Panc1 (cell line): Measurements from ENCODE around the gene DAB2. TPM values are rescaled to one million over a fixed set of nuclear protein-coding genes. Genes with fewer than 3 reads are reported as not detected.

Experiments used
- ATAC-seq: fragments of 200-7000 bp; cut with Tn5 transposase; 2 replicates; pipeline ENCODE4 v1.9.1; 2020; ENCODE audit warnings: mild to moderate bottlenecking, moderate library complexity
- BruUV-seq: library from RNA; stranded (reverse); fragments of 400-500 nt; replicated peaks from 2 replicates; lab custom pipeline; 2021; lab: Mats Ljungman, UMichigan
- CTCF ChIA-PET: fragments of 300-600 bp; sonication (Branson Sonifier 250); formaldehyde crosslinking; loops from one replicate; lab custom pipeline; 2022; ENCODE audit warnings: antibody characterized with exemption; lab: Charles Lee
- POLR2A ChIA-PET: fragments of 300-600 bp; sonication (Branson Sonifier 250); formaldehyde crosslinking; loops from one replicate; lab custom pipeline; 2022; ENCODE audit warnings: antibody characterized with exemption; lab: Charles Lee
- DNase-seq: peaks from one replicate; pipeline ENCODE4 v3.0.0-alpha.2; 2010; ENCODE audit warnings: low read depth, low spot score
- H3K27ac ChIP-seq: 2 replicates; pipeline ENCODE4 v1.5.1; 2011; ENCODE audit warnings: mild to moderate bottlenecking, low read length, inconsistent platforms
- H3K27me3 ChIP-seq: fragments of 200-500 bp; sonication (Bioruptor generic); 2 replicates; pipeline ENCODE4 v1.6.0; 2014; ENCODE audit warnings: low read length, inconsistent platforms; ENCODE audit not compliant: control insufficient read depth, insufficient read depth
- H3K36me3 ChIP-seq: fragments of 200-500 bp; sonication (Bioruptor generic); 2 replicates; pipeline ENCODE4 v1.5.1; 2014; ENCODE audit warnings: inconsistent platforms, mild to moderate bottlenecking, low read length, moderate library complexity; ENCODE audit not compliant: control insufficient read depth, insufficient read depth
- H3K4me1 ChIP-seq: 2 replicates; pipeline ENCODE4 v1.5.1; 2011; ENCODE audit warnings: inconsistent platforms, mild to moderate bottlenecking, low read length, moderate library complexity; ENCODE audit not compliant: control insufficient read depth, insufficient read depth
- H3K4me3 ChIP-seq, 2 experiments: 2 replicates each; pipeline ENCODE4 v1.5.1; 2011 to 2012; ENCODE audit warnings: low read depth in 2 of 2, low read length in 2 of 2, mild to moderate bottlenecking in 2 of 2, inconsistent platforms in 1 of 2, moderate library complexity in 1 of 2
- H3K9me3 ChIP-seq: fragments of 200-500 bp; sonication (Bioruptor generic); 2 replicates; pipeline ENCODE4 v1.5.1; 2014; ENCODE audit warnings: low read depth, mild to moderate bottlenecking, inconsistent platforms, low read length, moderate library complexity; ENCODE audit not compliant: control insufficient read depth, insufficient read depth
- CTCF ChIP-seq: fragments of 450-650 bp; IDR thresholded peaks from 2 replicates; pipeline ENCODE4 v1.5.1; 2017; ENCODE audit warnings: mild to moderate bottlenecking
- POLR2AphosphoS5 ChIP-seq: IDR thresholded peaks from 2 replicates; pipeline ENCODE4 v1.6.1; 2012; ENCODE audit warnings: mild to moderate bottlenecking, low read depth, low read length, moderate library complexity
- SIN3A ChIP-seq: IDR thresholded peaks from 2 replicates; pipeline ENCODE4 v1.6.1; 2012; ENCODE audit warnings: low read depth, mild to moderate bottlenecking, low read length, moderate library complexity, borderline replicate concordance; ENCODE audit not compliant: insufficient read depth
- TCF7L2 ChIP-seq: IDR thresholded peaks from 2 replicates; pipeline ENCODE4 v1.6.1; 2011; ENCODE audit warnings: mild to moderate bottlenecking, low read depth, low read length, inconsistent platforms
- in situ Hi-C: cut with HindIII; loops from 2 replicates; pipeline ENCODE4 v1.10.0; 2016; ENCODE audit warnings: low sequenced_read_pairs, low pct_unique_long_range_greater_than_20kb
- intact Hi-C: fragments of 100-400 bp; cut with micrococcal nuclease; formaldehyde crosslinking; loops from one replicate; pipeline ENCODE4 v1.10.0; 2022; ENCODE audit not compliant: unreplicated experiment
- total RNA-seq: library from RNA; stranded (reverse); gene quantifications from one replicate; pipeline ENCODE4 v1.2.1, GENCODE V29; 2021; ENCODE audit not compliant: unreplicated experiment
- TF ChIP-seq, protein P1 (sequence below), 2 experiments: IDR thresholded peaks; 2 replicates each; pipeline ENCODE4 v1.6.1; 2011 to 2012; ENCODE audit warnings: low read depth in 2 of 2, control low read depth in 1 of 2, low read length in 1 of 2, mild to moderate bottlenecking in 1 of 2, moderate library complexity in 1 of 2; ENCODE audit not compliant: insufficient read depth in 1 of 2

DAB2 gene
- total RNA-seq, 1 experiment from 2014 or later = 1.7 TPM

DNA sequence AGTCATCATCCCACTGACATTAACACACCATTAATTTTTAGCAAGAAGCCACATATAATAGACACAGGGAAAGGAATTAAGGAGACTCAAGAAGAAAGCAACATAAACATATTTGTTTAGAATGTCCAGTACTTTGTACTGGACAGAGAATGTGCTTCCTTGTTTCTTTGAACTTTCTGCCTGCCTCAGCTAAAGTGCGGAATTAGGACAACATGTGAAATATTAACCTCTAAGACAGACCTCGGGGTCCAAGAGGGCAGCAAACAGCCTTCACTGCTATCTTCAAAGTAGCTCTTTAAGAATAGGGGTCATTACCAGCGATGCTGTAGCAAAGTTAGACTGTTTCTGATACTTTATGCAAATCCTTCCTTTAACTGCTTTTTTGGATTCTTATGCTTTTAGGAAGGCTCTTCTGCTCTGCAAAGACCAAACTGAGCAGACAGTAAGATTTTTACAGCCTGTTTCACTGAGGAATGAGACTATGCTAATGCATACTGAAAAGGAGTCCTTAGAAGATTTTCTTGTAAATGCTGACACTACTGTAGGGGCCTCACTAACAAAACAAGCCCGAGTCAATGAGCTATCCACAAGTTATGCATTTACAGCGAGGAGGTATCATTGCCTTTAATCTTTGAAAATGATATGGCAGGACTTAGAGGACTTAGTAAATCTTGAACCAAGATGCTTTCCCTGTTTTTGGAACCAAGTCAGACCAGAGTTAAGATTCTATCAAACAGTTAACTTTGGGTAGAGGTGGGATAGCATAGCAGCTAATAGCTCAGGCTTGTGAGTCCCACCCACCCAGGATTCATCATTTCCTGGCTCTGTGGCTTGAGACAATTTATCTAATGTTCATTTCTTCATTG is 23.8 kb downstream of the DAB2 start:
- Histone ChIP-seq H3K27ac (no peak overlapping the region), H3K9me3 (no peaks in the 10 kb centered on the region), H3K36me3 (no peaks in the 10 kb centered on the region), H3K4me1 (no peaks in the 10 kb centered on the region), H3K4me3 (no peak overlapping the region), H3K27me3 (no peaks in the 10 kb centered on the region)
- no peak for DNase-seq
- ChIA-PET CTCF (no interaction called here), POLR2A (no interaction called here)
- no peak for ATAC-seq
- BruUV-seq = no TSS peak
- intact Hi-C loops (no loop called here), in situ Hi-C loops (no loop called here)
- TF ChIP-seq CTCF (no peak), SIN3A (no peak)
- TF ChIP-seq, protein P1, sequence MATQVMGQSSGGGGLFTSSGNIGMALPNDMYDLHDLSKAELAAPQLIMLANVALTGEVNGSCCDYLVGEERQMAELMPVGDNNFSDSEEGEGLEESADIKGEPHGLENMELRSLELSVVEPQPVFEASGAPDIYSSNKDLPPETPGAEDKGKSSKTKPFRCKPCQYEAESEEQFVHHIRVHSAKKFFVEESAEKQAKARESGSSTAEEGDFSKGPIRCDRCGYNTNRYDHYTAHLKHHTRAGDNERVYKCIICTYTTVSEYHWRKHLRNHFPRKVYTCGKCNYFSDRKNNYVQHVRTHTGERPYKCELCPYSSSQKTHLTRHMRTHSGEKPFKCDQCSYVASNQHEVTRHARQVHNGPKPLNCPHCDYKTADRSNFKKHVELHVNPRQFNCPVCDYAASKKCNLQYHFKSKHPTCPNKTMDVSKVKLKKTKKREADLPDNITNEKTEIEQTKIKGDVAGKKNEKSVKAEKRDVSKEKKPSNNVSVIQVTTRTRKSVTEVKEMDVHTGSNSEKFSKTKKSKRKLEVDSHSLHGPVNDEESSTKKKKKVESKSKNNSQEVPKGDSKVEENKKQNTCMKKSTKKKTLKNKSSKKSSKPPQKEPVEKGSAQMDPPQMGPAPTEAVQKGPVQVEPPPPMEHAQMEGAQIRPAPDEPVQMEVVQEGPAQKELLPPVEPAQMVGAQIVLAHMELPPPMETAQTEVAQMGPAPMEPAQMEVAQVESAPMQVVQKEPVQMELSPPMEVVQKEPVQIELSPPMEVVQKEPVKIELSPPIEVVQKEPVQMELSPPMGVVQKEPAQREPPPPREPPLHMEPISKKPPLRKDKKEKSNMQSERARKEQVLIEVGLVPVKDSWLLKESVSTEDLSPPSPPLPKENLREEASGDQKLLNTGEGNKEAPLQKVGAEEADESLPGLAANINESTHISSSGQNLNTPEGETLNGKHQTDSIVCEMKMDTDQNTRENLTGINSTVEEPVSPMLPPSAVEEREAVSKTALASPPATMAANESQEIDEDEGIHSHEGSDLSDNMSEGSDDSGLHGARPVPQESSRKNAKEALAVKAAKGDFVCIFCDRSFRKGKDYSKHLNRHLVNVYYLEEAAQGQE (IDR thresholded peaks at IDR 0.05; ENCODE audit: insufficient read depth in 1 of 2, low read depth in 2 of 2, low read length in 1 of 2) = no peak

- intact Hi-C loops = no loop called here
- H3K27ac ChIP-seq = no peak overlapping the region
- TF ChIP-seq SIN3A (no peak), TCF7L2 (no peak), CTCF (no peak), POLR2AphosphoS5 (no peak)
- TF ChIP-seq, protein P1 (IDR thresholded peaks at IDR 0.05; ENCODE audit: insufficient read depth in 1 of 2, low read depth in 2 of 2, low read length in 1 of 2) = no peak
- H3K9me3 ChIP-seq = no peaks in the 10 kb centered on the region
- no TSS peak for BruUV-seq
- in situ Hi-C loops = no loop called here
- CTCF ChIA-PET = no interaction called here
- no peaks in the 10 kb centered on the region for H3K27me3 ChIP-seq
- DNase-seq (peak; percentile 82), ATAC-seq (no peak)
- POLR2A ChIA-PET = no interaction called here
- no peaks in the 10 kb centered on the region for H3K4me1 ChIP-seq
- H3K36me3 ChIP-seq = no peaks in the 10 kb centered on the region
- H3K4me3 ChIP-seq = no peak overlapping the region
Observed at GRCh38 chr5:39399135-39400036, 25.4 kb downstream of the DAB2 start.
